Astrocyte (in vitro differentiated cells and primary cell): Measurements from ENCODE around the gene TEFM. TPM values are rescaled to one million over a fixed set of nuclear protein-coding genes. Genes with fewer than 3 reads are reported as not detected.

ENCODE experiments used
- DNase-seq: peaks from one replicate; pipeline ENCODE4 v3.0.0-alpha.2; 2010; ENCODE audit warnings: low read depth
- FAIRE-seq: peaks from 2 replicates; lab custom pipeline; 2011; peaks lifted over from hg19 to GRCh38; lab: Jason Lieb, UNC
- H2AFZ ChIP-seq: 2 replicates; pipeline ENCODE4 v1.6.0; 2012; ENCODE audit warnings: low read depth, low read length, inconsistent platforms
- H3K27ac ChIP-seq: 2 replicates; pipeline ENCODE4 v1.5.1; 2011; ENCODE audit warnings: low read depth, low read length, inconsistent platforms
- H3K27me3 ChIP-seq: 2 replicates; pipeline ENCODE4 v1.6.0; 2011; ENCODE audit warnings: low read length, inconsistent platforms; ENCODE audit not compliant: insufficient read depth
- H3K36me3 ChIP-seq: 2 replicates; pipeline ENCODE4 v1.5.1; 2011; ENCODE audit warnings: low read length, inconsistent platforms; ENCODE audit not compliant: insufficient read depth
- H3K4me1 ChIP-seq: 2 replicates; pipeline ENCODE4 v1.5.1; 2011; ENCODE audit warnings: low read length, inconsistent platforms; ENCODE audit not compliant: insufficient read depth
- H3K4me2 ChIP-seq: 2 replicates; pipeline ENCODE4 v1.6.0; 2012; ENCODE audit warnings: low read length, inconsistent platforms
- H3K4me3 ChIP-seq: 2 replicates; pipeline ENCODE4 v1.5.1; 2011; ENCODE audit warnings: low read depth, mild to moderate bottlenecking, low read length, inconsistent platforms; ENCODE audit not compliant: insufficient read depth
- H3K79me2 ChIP-seq: 2 replicates; pipeline ENCODE4 v1.6.0; 2012; ENCODE audit warnings: mild to moderate bottlenecking, low read length, inconsistent platforms; ENCODE audit not compliant: insufficient read depth
- H3K9ac ChIP-seq: 2 replicates; pipeline ENCODE4 v1.6.0; 2012; ENCODE audit warnings: mild to moderate bottlenecking, low read length, inconsistent platforms
- H3K9me3 ChIP-seq: 2 replicates; pipeline ENCODE4 v1.5.1; 2012; ENCODE audit warnings: low read depth, mild to moderate bottlenecking, low read length, inconsistent platforms; ENCODE audit not compliant: insufficient read depth
- H4K20me1 ChIP-seq: 2 replicates; pipeline ENCODE4 v1.6.0; 2012; ENCODE audit warnings: low read length, inconsistent platforms; ENCODE audit not compliant: insufficient read depth
- H3K27ac Mint-ChIP-seq: one replicate; pipeline ENCODE4 v1.8.0; 2021; ENCODE audit warnings: mild to moderate bottlenecking, mixed read lengths; ENCODE audit not compliant: unreplicated experiment
- H3K27me3 Mint-ChIP-seq: one replicate; pipeline ENCODE4 v1.8.0; 2021; ENCODE audit warnings: low read depth, mixed read lengths; ENCODE audit not compliant: unreplicated experiment
- H3K36me3 Mint-ChIP-seq: one replicate; pipeline ENCODE4 v1.8.0; 2021; ENCODE audit warnings: low read depth, mixed read lengths; ENCODE audit not compliant: unreplicated experiment
- H3K4me1 Mint-ChIP-seq: one replicate; pipeline ENCODE4 v1.8.0; 2021; ENCODE audit warnings: low read depth, mixed read lengths; ENCODE audit not compliant: unreplicated experiment
- H3K4me3 Mint-ChIP-seq: one replicate; pipeline ENCODE4 v1.8.0; 2021; ENCODE audit warnings: mild to moderate bottlenecking, moderate library complexity, mixed read lengths; ENCODE audit not compliant: unreplicated experiment
- H3K9me3 Mint-ChIP-seq: one replicate; pipeline ENCODE4 v1.8.0; 2021; ENCODE audit warnings: mild to moderate bottlenecking, mixed read lengths; ENCODE audit not compliant: unreplicated experiment
- EZH2 ChIP-seq: IDR thresholded peaks from 2 replicates; pipeline ENCODE4 v1.6.1; 2012; ENCODE audit warnings: mild to moderate bottlenecking, low read length, inconsistent platforms; ENCODE audit not compliant: insufficient read depth
- total RNA-seq: library from RNA; stranded (reverse); gene quantifications from 2 replicates; pipeline ENCODE4 v1.2.1, GENCODE V29; 2021
- TF ChIP-seq, protein P1 (sequence below): IDR thresholded peaks from 2 replicates; pipeline ENCODE4 v1.5.1; 2011; ENCODE audit warnings: low read depth, mild to moderate bottlenecking, inconsistent platforms, low read length, moderate library complexity; ENCODE audit not compliant: insufficient read depth

The TEFM gene
- total RNA-seq, 1 donor from 2014 or later: 11.5 TPM

DNA sequence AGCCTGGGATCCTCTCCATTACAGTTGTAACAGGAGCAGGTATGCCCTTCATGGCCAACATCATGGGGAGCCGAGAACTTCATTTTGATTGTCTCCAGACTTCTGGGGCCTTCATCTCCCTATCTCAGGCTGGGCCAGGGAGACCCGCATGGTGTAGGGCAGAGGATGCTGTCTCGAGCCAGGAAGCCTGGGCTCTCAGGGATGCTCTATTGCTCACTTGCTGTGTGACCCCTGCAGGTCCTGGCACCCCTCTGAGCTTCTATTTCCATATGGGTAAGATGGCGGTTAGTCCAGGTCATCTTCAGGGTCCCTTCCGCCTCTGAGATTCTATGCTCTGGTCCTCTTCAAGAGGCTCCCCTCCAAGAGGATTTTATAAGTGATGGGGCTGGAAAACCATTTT is 44.2 kb upstream of the TEFM start:
- peaks cover 4% of the 10 kb centered on the region for H3K27me3 Mint-ChIP-seq
- no peak overlapping the region for H3K27ac Mint-ChIP-seq
- H3K36me3 Mint-ChIP-seq: no peaks in the 10 kb centered on the region
- no peaks in the 10 kb centered on the region for H3K9me3 Mint-ChIP-seq
- no peaks in the 10 kb centered on the region for H4K20me1 ChIP-seq
- no peak for FAIRE-seq
- no peak overlapping the region for H3K4me3 ChIP-seq
- H3K9me3 ChIP-seq: no peaks in the 10 kb centered on the region
- DNase-seq: no peak
- no peaks in the 10 kb centered on the region for H3K79me2 ChIP-seq
- TF ChIP-seq, protein P1, sequence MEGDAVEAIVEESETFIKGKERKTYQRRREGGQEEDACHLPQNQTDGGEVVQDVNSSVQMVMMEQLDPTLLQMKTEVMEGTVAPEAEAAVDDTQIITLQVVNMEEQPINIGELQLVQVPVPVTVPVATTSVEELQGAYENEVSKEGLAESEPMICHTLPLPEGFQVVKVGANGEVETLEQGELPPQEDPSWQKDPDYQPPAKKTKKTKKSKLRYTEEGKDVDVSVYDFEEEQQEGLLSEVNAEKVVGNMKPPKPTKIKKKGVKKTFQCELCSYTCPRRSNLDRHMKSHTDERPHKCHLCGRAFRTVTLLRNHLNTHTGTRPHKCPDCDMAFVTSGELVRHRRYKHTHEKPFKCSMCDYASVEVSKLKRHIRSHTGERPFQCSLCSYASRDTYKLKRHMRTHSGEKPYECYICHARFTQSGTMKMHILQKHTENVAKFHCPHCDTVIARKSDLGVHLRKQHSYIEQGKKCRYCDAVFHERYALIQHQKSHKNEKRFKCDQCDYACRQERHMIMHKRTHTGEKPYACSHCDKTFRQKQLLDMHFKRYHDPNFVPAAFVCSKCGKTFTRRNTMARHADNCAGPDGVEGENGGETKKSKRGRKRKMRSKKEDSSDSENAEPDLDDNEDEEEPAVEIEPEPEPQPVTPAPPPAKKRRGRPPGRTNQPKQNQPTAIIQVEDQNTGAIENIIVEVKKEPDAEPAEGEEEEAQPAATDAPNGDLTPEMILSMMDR: no peak
- TF ChIP-seq EZH2: no peak
- no peaks in the 10 kb centered on the region for H3K4me1 ChIP-seq
- H2AFZ ChIP-seq: no peak overlapping the region
- no peak overlapping the region for H3K9ac ChIP-seq
- H3K4me2 ChIP-seq: no peak overlapping the region
- H3K36me3 ChIP-seq: no peaks in the 10 kb centered on the region
- H3K4me1 Mint-ChIP-seq: no peaks in the 10 kb centered on the region
- no peak overlapping the region for H3K4me3 Mint-ChIP-seq
- no peaks in the 10 kb centered on the region for H3K27me3 ChIP-seq
- H3K27ac ChIP-seq: no peak overlapping the region

GRCh38 chr17:30947796-30948195 is 41.8 kb upstream of the TEFM start:
- Mint-ChIP-seq H3K36me3 (no peaks in the 10 kb centered on the region), H3K9me3 (no peaks in the 10 kb centered on the region), H3K27me3 (peaks cover 11% of the 10 kb centered on the region), H3K4me1 (no peaks in the 10 kb centered on the region), H3K4me3 (no peak overlapping the region), H3K27ac (no peak overlapping the region)
- Histone ChIP-seq H2AFZ (no peak overlapping the region), H3K4me1 (no peaks in the 10 kb centered on the region), H3K9me3 (no peaks in the 10 kb centered on the region), H4K20me1 (no peaks in the 10 kb centered on the region), H3K4me2 (no peak overlapping the region), H3K27me3 (no peaks in the 10 kb centered on the region), H3K36me3 (no peaks in the 10 kb centered on the region), H3K79me2 (no peaks in the 10 kb centered on the region), H3K9ac (no peak overlapping the region), H3K27ac (no peak overlapping the region), H3K4me3 (no peak overlapping the region)
- no peak for TF ChIP-seq EZH2
- TF ChIP-seq, protein P1: no peak
- FAIRE-seq: no peak
- no peak for DNase-seq

GRCh38 chr17:30942308-30943079 is 36.5 kb upstream of the TEFM start:
- no peak overlapping the region for H3K27ac ChIP-seq
- no peaks in the 10 kb centered on the region for H3K4me1 ChIP-seq
- no peak overlapping the region for H3K4me3 ChIP-seq
- H2AFZ ChIP-seq: no peak overlapping the region
- H3K79me2 ChIP-seq: no peaks in the 10 kb centered on the region
- H3K36me3 ChIP-seq: no peaks in the 10 kb centered on the region
- TF ChIP-seq, protein P1: no peak
- no peak for TF ChIP-seq EZH2
- no peaks in the 10 kb centered on the region for H3K27me3 ChIP-seq
- H3K9me3 Mint-ChIP-seq: no peaks in the 10 kb centered on the region
- H3K27me3 Mint-ChIP-seq: peaks cover 16% of the 10 kb centered on the region
- no peak for FAIRE-seq
- H3K27ac Mint-ChIP-seq: no peak overlapping the region
- no peak overlapping the region for H3K4me3 Mint-ChIP-seq
- peak; percentile 48 for DNase-seq
- H3K4me2 ChIP-seq: no peak overlapping the region
- no peaks in the 10 kb centered on the region for H3K36me3 Mint-ChIP-seq
- no peak overlapping the region for H3K9ac ChIP-seq
- no peaks in the 10 kb centered on the region for H4K20me1 ChIP-seq
- peaks cover 2% of the 10 kb centered on the region for H3K4me1 Mint-ChIP-seq
- H3K9me3 ChIP-seq: no peaks in the 10 kb centered on the region
